Neural progenitor cell (in vitro differentiated cells): ENCODE measurements around the gene ZC3H12C. TPM values are rescaled to one million over a fixed set of nuclear protein-coding genes. Genes with fewer than 3 reads are reported as not detected.

Source experiments
- DNase-seq: peaks from one replicate; pipeline ENCODE4 v3.0.0-alpha.2; 2016; ENCODE audit warnings: low spot score
- H2AFZ ChIP-seq: fragments of 200-600 bp; sonication (generic); replicated peaks from 2 replicates; pipeline ENCODE4 v1.6.1; 2016; ENCODE audit warnings: antibody characterized with exemption
- H3F3A ChIP-seq: fragments of 200-600 bp; sonication (generic); 2 replicates; pipeline ENCODE4 v1.6.1; 2016; ENCODE audit warnings: antibody characterized with exemption, low read depth
- H3K27ac ChIP-seq: fragments of 200-600 bp; sonication (generic); 2 replicates; pipeline ENCODE4 v1.5.1; 2016; ENCODE audit warnings: mild to moderate bottlenecking
- H3K27me3 ChIP-seq: fragments of 200-600 bp; sonication (generic); 2 replicates; pipeline ENCODE4 v1.6.1; 2016; ENCODE audit warnings: mild to moderate bottlenecking, moderate library complexity
- H3K36me3 ChIP-seq: fragments of 200-600 bp; sonication (generic); 2 replicates; pipeline ENCODE4 v1.5.1; 2016
- H3K4me1 ChIP-seq: fragments of 200-600 bp; sonication (generic); 2 replicates; pipeline ENCODE4 v1.6.1; 2016; ENCODE audit warnings: mixed run types
- H3K4me2 ChIP-seq: fragments of 200-600 bp; sonication (generic); 2 replicates; pipeline ENCODE4 v1.6.1; 2016
- H3K4me3 ChIP-seq: fragments of 200-600 bp; sonication (generic); 2 replicates; pipeline ENCODE4 v1.5.1; 2016
- H3K79me2 ChIP-seq: fragments of 200-600 bp; sonication (generic); 2 replicates; pipeline ENCODE4 v1.6.1; 2016; ENCODE audit warnings: low read depth
- H3K9ac ChIP-seq: fragments of 200-600 bp; sonication (generic); 2 replicates; pipeline ENCODE4 v1.6.1; 2016
- H3K9me3 ChIP-seq: fragments of 200-600 bp; sonication (generic); 2 replicates; pipeline ENCODE4 v1.5.1; 2016; ENCODE audit warnings: low read depth
- H4K20me1 ChIP-seq: fragments of 200-600 bp; sonication (generic); 2 replicates; pipeline ENCODE4 v1.6.1; 2016; ENCODE audit warnings: low read depth
- H3K27ac Mint-ChIP-seq: 3 replicates; pipeline ENCODE4 v1.8.0; 2021; ENCODE audit warnings: mixed read lengths
- H3K27me3 Mint-ChIP-seq: 2 replicates; pipeline ENCODE4 v1.8.0; 2022; ENCODE audit warnings: low read depth, mild to moderate bottlenecking, inconsistent platforms, moderate library complexity, mixed read lengths; ENCODE audit not compliant: insufficient read depth
- H3K36me3 Mint-ChIP-seq: 3 replicates; pipeline ENCODE4 v1.8.0; 2021; ENCODE audit warnings: mixed read lengths
- H3K4me1 Mint-ChIP-seq: 3 replicates; pipeline ENCODE4 v1.8.0; 2021; ENCODE audit warnings: mixed read lengths
- H3K4me3 Mint-ChIP-seq: 3 replicates; pipeline ENCODE4 v1.8.0; 2021; ENCODE audit warnings: mild to moderate bottlenecking, moderate library complexity, mixed read lengths
- H3K9me3 Mint-ChIP-seq: 3 replicates; pipeline ENCODE4 v1.8.0; 2020; ENCODE audit warnings: mixed read lengths
- CTCF ChIP-seq: fragments of 200-600 bp; sonication (generic); IDR thresholded peaks from 2 replicates; pipeline ENCODE4 v1.5.1; 2017; ENCODE audit warnings: antibody characterized with exemption, mild to moderate bottlenecking
- EZH2 ChIP-seq: fragments of 200-600 bp; sonication (generic); IDR thresholded peaks from 2 replicates; pipeline ENCODE4 v1.6.1; 2017; ENCODE audit warnings: antibody characterized with exemption, mild to moderate bottlenecking, moderate library complexity
- EZH2phosphoT487 ChIP-seq: fragments of 200-600 bp; sonication (generic); IDR thresholded peaks from 2 replicates; pipeline ENCODE4 v1.6.1; 2017; ENCODE audit warnings: antibody characterized with exemption
- total RNA-seq: library from RNA; depleted of rRNA; stranded (reverse); fragments of >200 nt; gene quantifications from 2 replicates; pipeline ENCODE4 v1.2.3, GENCODE V29; 2015; ENCODE audit warnings: low replicate concordance

ZC3H12C gene
- total RNA-seq, 1 donor from 2014 or later: 31.8 TPM

DNA sequence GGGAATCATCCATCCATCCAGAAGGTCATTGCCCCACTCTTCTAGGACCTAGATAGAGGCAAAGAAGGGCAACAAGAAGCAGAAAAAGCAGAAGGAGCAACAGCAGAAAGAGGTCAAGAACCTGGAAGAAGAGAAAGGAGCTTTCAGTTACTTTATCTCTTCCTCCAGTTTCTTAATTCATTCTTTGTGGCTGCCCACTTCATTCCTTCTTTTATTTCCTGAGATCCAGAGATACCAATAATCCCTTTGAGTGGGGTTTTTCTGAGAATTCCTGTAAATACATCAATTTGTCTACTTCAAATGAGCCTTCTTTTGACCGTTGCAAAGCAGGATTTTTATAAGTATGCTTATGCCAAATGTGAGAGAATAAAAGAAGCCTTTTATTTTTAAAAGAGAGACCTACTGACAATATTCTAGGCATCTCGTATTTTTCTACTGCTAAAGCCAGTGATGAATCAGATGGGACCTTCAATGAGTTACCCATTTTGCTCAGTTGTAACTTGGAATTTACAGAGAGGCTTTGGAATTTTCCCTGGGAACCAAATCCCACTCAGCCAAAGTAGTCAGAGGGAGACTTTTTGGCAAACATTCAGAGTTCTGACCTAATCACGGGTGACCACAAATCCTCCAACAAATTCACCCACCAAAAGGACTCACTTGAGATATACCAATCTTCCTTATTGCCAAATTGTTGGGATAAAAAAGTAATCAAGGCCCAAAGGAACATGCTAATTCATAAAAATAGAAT is 54.9 kb downstream of the ZC3H12C start:
- H3K27me3 ChIP-seq: no peaks in the 10 kb centered on the region
- no peaks in the 10 kb centered on the region for H3K9me3 ChIP-seq
- no peak for DNase-seq
- peaks cover 12% of the 10 kb centered on the region for H3K4me1 ChIP-seq
- no peak overlapping the region for H3K9ac ChIP-seq
- no peak overlapping the region for H3K4me3 Mint-ChIP-seq
- H3K27me3 Mint-ChIP-seq: peaks cover 2% of the 10 kb centered on the region
- peaks cover 15% of the 10 kb centered on the region for H3K9me3 Mint-ChIP-seq
- H3K36me3 Mint-ChIP-seq: peaks cover 41% of the 10 kb centered on the region
- no peak overlapping the region for H3K4me2 ChIP-seq
- no peak overlapping the region for H3K27ac ChIP-seq
- no peak overlapping the region for H3K27ac Mint-ChIP-seq
- peaks cover 54% of the 10 kb centered on the region for H3K79me2 ChIP-seq
- no peak overlapping the region for H3K4me3 ChIP-seq
- peaks cover 27% of the 10 kb centered on the region for H3K4me1 Mint-ChIP-seq
- peaks cover 8% of the 10 kb centered on the region for H3K36me3 ChIP-seq
- H4K20me1 ChIP-seq: peaks cover 91% of the 10 kb centered on the region
- TF ChIP-seq CTCF (no peak), EZH2phosphoT487 (no peak), EZH2 (no peak)
- H3F3A ChIP-seq: no peaks in the 10 kb centered on the region
- no peak overlapping the region for H2AFZ ChIP-seq

DNA sequence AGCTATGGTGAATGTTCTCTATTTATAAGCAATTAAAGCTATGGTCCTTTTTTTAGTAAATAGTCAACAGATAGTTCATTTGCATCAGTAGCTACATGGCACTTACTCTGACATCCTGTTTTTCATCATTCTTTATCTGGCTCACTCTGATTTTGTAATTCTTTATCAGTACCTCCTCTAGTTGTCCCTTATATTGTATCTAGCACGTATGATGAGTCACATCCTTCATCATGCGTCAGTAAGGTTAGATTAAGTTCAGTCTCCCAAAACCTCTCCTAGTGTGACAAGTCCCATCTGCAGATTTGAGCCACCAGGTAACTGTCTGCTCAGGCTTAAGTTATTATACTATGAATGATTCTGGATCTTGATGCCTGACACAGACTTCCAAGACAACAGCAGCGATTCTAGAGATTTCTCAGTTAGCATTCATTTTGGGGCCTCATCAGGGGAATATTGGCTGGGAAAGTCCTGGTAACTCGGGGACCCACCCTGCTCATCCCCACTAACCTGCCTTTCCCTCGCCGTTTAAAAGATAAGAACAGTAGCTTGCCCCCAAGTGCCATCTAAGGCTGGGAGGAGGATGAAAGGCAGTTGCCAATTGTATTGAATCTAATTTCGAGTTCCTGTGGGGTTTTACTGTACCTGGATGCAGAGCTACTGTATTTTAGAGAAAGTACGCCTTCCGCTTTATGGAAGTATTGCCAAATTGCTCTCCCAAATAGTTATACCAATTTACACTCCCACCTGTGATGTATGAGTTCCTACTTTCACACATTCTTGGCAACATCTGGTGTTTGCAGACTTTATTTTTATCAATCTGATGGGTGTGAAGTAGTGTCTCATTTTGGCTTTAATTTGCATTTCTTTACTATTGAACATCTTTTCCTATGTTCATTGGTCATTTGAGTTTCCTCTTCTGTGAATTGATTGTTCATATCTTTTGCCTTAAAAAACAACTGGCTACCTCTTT is 55.9 kb downstream of the ZC3H12C start:
- TF ChIP-seq EZH2: no peak
- TF ChIP-seq EZH2phosphoT487: no peak
- no peak for TF ChIP-seq CTCF
- H3K36me3 Mint-ChIP-seq: peaks cover 43% of the 10 kb centered on the region
- Histone ChIP-seq H3K4me2 (no peak overlapping the region), H3F3A (no peaks in the 10 kb centered on the region), H3K79me2 (peaks cover 45% of the 10 kb centered on the region), H4K20me1 (peaks cover 94% of the 10 kb centered on the region), H2AFZ (no peak overlapping the region), H3K4me3 (no peak overlapping the region), H3K36me3 (peaks cover 5% of the 10 kb centered on the region), H3K9ac (no peak overlapping the region), H3K27ac (no peak overlapping the region), H3K9me3 (no peaks in the 10 kb centered on the region), H3K4me1 (peaks cover 12% of the 10 kb centered on the region), H3K27me3 (no peaks in the 10 kb centered on the region)
- H3K4me3 Mint-ChIP-seq: no peak overlapping the region
- H3K27ac Mint-ChIP-seq: no peak overlapping the region
- peaks cover 27% of the 10 kb centered on the region for H3K4me1 Mint-ChIP-seq
- H3K27me3 Mint-ChIP-seq: peaks cover 2% of the 10 kb centered on the region
- DNase-seq: no peak
- H3K9me3 Mint-ChIP-seq: peaks cover 12% of the 10 kb centered on the region

GRCh38 chr11:110152199-110152598 is 59.0 kb downstream of the ZC3H12C start:
- H3K27ac ChIP-seq: no peak overlapping the region
- H3K4me1 Mint-ChIP-seq: peaks cover 20% of the 10 kb centered on the region
- peaks cover 31% of the 10 kb centered on the region for H3K36me3 Mint-ChIP-seq
- no peaks in the 10 kb centered on the region for H3K27me3 Mint-ChIP-seq
- peaks cover 12% of the 10 kb centered on the region for H3K4me1 ChIP-seq
- H3K4me3 ChIP-seq: no peak overlapping the region
- peak; percentile 17 for DNase-seq
- no peak overlapping the region for H3K9ac ChIP-seq
- no peak overlapping the region for H3K27ac Mint-ChIP-seq
- H3K9me3 Mint-ChIP-seq: no peaks in the 10 kb centered on the region
- peaks cover 75% of the 10 kb centered on the region for H4K20me1 ChIP-seq
- no peak overlapping the region for H3K4me3 Mint-ChIP-seq
- H3K27me3 ChIP-seq: no peaks in the 10 kb centered on the region
- H2AFZ ChIP-seq: no peak overlapping the region
- peak overlapping the region; percentile 15 for H3K4me2 ChIP-seq
- TF ChIP-seq EZH2phosphoT487 (no peak), CTCF (no peak)
- H3K9me3 ChIP-seq: no peaks in the 10 kb centered on the region
- H3F3A ChIP-seq: no peaks in the 10 kb centered on the region
- peaks cover 28% of the 10 kb centered on the region for H3K79me2 ChIP-seq
- peaks cover 3% of the 10 kb centered on the region for H3K36me3 ChIP-seq
